Ectodermal cell (in vitro differentiated cells): ENCODE data around the gene RNF11.

ENCODE experiments used
- H3K27ac ChIP-seq: 2 replicates; pipeline ENCODE4 v1.7.0; 2013; ENCODE audit warnings: mild to moderate bottlenecking, low read depth, low read length; ENCODE audit not compliant: insufficient read depth, poor library complexity, severe bottlenecking
- H3K27me3 ChIP-seq: 2 replicates; pipeline ENCODE4 v1.7.0; 2013; ENCODE audit warnings: mild to moderate bottlenecking, low read length; ENCODE audit not compliant: insufficient read depth, control insufficient read depth, poor library complexity, severe bottlenecking
- H3K36me3 ChIP-seq: one replicate; pipeline ENCODE4 v1.7.0; 2013; ENCODE audit warnings: low read length; ENCODE audit not compliant: control insufficient read depth, insufficient read depth
- H3K4me1 ChIP-seq: one replicate; pipeline ENCODE4 v1.7.0; 2013; ENCODE audit warnings: low read length; ENCODE audit not compliant: control insufficient read depth, insufficient read depth
- H3K4me3 ChIP-seq: 2 replicates; pipeline ENCODE4 v1.7.0; 2013; ENCODE audit warnings: low read depth, low read length, control low read depth; ENCODE audit not compliant: insufficient read depth
- H3K9me3 ChIP-seq: 2 replicates; pipeline ENCODE4 v1.7.0; 2013; ENCODE audit warnings: mild to moderate bottlenecking, low read length, moderate library complexity; ENCODE audit not compliant: control insufficient read depth
- WGBS, 2 experiments: methylation state at CpG; one replicate each; pipeline ENCODE4 v1.1.7; 2013; ENCODE audit warnings: missing lambda C conversion rate in 2 of 2; 5-methylcytosine and 5-hydroxymethylcytosine counted together

RNF11 gene

DNA sequence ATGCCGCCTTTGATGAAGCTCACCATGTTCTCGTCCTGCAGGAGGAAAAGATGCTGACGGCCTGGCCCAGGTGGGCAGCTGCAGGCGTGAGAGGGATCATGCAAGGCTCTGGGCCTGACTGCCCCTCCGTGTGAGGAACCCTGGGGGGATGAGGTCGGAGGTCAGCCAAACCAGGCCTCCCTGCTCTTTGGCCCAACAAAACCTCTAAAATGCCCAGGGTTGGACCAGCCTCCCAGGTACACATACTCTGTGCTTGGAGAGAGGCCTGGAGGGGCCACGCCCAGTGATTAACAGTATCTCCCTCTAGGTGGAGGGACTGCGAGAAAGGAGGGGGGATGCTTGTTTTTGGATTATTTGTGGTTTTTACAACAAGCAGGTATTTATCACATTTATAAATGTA, 73.2 kb downstream of the RNF11 start:
- Histone ChIP-seq H3K4me1 (no peaks in the 10 kb centered on the region), H3K27ac (no peak overlapping the region), H3K27me3 (no peaks in the 10 kb centered on the region), H3K9me3 (no peaks in the 10 kb centered on the region), H3K4me3 (no peak overlapping the region), H3K36me3 (no peaks in the 10 kb centered on the region)
- 83 to 84% methylated on average over 7 to 8 of the region's 8 CpGs for WGBS, 2 experiments

DNA sequence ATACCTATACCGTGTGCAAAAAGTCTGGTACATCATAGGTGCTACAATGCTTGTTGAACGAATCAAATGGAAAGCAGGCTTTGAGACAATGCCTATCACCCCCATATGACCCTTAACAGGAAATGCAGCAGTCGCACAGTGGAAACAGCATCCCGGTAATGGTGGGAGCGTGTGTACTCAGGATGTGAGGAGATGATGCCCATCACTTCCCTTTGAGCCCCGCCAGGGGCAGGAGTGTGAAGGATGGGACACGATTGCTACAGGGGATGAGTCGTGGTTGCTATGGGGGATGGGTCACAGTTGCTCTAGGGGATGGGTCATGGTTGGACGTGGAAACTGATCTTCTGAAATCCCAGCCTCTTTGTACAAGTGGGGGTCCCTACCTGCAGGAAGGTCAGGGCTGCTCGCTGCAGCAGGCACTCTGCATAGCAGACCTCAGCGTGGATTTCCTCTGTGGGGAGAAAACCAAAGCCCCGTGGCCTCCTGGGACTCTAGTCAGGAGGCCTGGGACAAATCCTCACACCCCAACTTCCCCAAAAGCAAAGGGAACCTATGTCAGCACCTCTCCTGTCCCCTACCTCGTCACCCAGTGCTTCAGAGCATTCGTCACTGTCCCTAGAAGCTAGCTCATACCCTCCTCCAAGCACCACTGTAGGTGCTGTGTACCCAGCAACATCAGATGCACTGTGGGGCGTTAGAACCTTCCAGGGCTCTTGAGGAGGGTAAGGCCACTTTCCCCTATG, 75.0 kb downstream of the RNF11 start:
- no peaks in the 10 kb centered on the region for H3K9me3 ChIP-seq

DNA sequence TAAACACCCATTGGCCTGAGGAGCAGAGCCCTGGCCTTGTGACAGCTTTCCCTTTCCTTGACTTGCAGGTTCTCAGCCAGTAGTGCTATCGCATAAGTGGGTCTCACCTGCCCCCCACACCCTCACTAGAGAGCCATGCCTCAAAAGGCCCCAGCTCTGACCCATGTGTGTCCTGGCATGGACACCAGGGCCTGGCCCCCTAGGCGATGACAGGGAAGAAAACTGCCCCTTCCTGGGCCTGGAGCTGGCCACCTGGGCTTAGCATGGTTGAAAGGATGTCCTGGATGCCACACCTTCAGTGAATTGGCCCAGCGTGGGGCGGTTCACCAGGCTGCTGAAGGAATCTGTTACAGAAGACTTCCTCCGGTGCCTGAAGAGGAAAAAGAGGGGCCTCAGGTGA, 75.8 kb downstream of the RNF11 start:
- Histone ChIP-seq H3K36me3 (no peaks in the 10 kb centered on the region), H3K27ac (no peak overlapping the region), H3K4me3 (no peak overlapping the region), H3K27me3 (no peaks in the 10 kb centered on the region), H3K4me1 (no peaks in the 10 kb centered on the region), H3K9me3 (no peaks in the 10 kb centered on the region)
- 88 to 90% methylated on average over 5 of the region's 5 CpGs for WGBS, 2 experiments

More for the DNA sequence above, 75.0 kb downstream of the RNF11 start:
- 88 to 90% methylated on average over 15 of the region's 15 CpGs for WGBS, 2 experiments
- H3K27me3 ChIP-seq = no peaks in the 10 kb centered on the region
- no peaks in the 10 kb centered on the region for H3K36me3 ChIP-seq
- no peaks in the 10 kb centered on the region for H3K4me1 ChIP-seq
- no peak overlapping the region for H3K4me3 ChIP-seq
- no peak overlapping the region for H3K27ac ChIP-seq

DNA sequence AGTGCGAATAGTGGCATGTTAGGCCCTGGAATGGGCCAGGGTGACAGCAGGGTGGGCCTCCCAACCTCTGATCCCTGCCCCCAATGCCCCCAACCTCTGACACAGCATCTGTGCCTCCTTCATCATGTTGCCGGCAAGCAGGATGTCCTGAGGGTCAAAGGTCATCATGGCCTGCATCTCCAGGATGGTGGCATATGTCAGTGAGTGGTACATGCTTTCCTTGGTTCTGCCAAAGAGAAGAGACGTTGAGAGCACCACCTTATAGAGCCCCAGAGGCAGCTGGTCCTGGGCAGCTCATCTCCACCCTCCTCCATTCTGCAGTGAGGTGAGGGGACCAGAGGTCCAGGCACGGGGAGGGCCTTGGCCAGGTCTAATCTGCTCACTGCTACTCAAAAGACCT, 76.6 kb downstream of the RNF11 start:
- Histone ChIP-seq H3K27me3 (no peaks in the 10 kb centered on the region), H3K4me1 (peaks cover 2% of the 10 kb centered on the region)
- 91 to 94% methylated on average over 4 of the region's 4 CpGs for WGBS, 2 experiments

DNA sequence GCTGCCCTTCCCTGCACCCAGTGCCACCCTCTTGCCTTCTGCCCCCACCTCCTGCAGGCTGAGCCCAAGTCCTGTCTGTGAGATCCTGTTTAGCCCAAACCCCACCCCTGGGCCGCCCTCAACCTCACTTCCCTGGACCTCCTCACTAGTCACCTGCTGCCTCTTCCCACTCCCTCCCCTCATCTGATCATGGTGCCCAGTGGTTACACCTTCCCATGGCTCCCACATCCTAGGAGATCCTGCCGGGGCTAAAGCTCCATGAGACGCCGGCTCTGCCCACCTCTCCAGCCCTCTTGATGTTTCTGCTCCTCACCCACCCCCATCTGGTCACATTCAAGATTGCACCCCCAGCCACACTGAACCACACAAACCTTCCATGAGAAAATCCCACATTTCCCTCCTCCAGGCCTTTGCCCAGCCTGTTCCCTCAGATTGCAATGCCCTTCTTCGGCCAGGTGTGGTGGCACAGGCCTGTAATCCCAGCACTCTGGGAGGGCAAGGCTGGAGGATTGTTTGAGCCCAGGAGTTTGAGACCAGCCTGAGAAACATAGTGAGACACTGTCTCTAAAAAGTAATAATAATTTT, 77.3 kb downstream of the RNF11 start:
- H3K4me3 ChIP-seq = no peak overlapping the region
- H3K36me3 ChIP-seq = no peaks in the 10 kb centered on the region
- WGBS, 2 experiments = 88% methylated on average over 5 of the region's 5 CpGs
- H3K9me3 ChIP-seq = no peaks in the 10 kb centered on the region
- H3K4me1 ChIP-seq = peaks cover 3% of the 10 kb centered on the region
- no peaks in the 10 kb centered on the region for H3K27me3 ChIP-seq
- H3K27ac ChIP-seq = no peak overlapping the region

More for the DNA sequence above, 76.6 kb downstream of the RNF11 start:
- Histone ChIP-seq H3K9me3 (no peaks in the 10 kb centered on the region), H3K4me3 (no peak overlapping the region), H3K36me3 (no peaks in the 10 kb centered on the region), H3K27ac (no peak overlapping the region)

DNA sequence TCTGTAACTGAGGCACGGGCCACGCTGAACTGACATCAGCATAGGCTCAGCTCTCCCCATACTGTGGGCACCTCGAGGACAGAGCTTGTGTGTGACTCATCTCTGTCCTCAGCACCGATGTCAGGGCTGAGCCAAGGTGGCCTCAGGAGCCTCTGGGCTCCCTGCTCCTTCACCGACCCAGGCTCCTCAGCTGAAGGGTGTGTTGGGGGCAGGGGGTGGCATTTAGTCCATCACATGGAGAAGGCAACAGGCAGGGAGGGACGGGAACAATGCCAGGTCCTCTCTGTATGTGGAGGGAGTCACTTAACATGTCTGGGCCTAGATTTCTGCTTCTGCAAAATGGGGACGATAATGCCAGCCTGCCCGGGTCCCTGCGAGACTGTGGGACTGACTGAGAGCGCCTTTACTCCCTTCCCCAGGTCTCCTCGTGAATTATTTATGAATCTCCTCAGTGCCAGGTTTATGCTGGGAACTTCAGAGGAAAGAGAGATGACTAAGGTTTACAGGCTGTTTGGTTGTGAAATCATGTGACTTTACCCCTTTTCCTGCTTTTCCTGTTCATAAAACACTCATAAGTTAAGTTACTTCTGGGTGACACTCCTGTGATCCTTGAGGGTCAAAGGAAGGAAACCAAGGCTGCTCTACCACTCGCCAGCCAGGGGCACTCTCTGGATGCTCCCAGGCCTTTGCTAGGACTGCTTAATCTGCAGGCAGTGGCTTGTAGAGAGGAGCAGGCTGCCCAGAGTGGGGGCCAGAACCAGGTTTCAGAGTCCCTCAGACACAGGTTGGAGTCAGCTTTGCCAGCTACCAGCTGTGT, 78.1 kb downstream of the RNF11 start:
- Histone ChIP-seq H3K4me1 (peaks cover 3% of the 10 kb centered on the region), H3K4me3 (no peak overlapping the region), H3K36me3 (no peaks in the 10 kb centered on the region), H3K27me3 (no peaks in the 10 kb centered on the region), H3K27ac (no peak overlapping the region), H3K9me3 (no peaks in the 10 kb centered on the region)
- 89 to 90% methylated on average over 12 of the region's 12 CpGs for WGBS, 2 experiments

DNA sequence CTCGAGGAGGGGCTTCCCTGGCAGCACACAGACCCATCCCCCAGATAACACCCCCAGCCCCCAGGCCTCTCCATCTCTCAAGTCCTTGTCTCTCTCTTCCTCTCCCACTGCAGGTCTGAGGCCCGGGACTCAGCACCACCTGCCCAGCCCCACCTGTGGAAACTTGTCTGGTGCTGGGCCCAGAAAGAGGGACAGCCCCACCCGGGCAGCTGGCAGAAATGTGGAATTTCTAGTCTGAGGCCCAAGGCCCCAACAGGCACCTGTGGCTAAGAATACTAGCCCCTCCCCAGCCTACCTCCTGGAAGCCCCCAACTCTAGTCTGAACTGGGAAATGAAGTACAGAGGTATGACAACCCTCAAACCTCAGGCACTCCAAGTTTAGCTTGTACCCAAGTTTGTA, 78.9 kb downstream of the RNF11 start:
- 87 to 91% methylated on average over 3 of the region's 3 CpGs for WGBS, 2 experiments

DNA sequence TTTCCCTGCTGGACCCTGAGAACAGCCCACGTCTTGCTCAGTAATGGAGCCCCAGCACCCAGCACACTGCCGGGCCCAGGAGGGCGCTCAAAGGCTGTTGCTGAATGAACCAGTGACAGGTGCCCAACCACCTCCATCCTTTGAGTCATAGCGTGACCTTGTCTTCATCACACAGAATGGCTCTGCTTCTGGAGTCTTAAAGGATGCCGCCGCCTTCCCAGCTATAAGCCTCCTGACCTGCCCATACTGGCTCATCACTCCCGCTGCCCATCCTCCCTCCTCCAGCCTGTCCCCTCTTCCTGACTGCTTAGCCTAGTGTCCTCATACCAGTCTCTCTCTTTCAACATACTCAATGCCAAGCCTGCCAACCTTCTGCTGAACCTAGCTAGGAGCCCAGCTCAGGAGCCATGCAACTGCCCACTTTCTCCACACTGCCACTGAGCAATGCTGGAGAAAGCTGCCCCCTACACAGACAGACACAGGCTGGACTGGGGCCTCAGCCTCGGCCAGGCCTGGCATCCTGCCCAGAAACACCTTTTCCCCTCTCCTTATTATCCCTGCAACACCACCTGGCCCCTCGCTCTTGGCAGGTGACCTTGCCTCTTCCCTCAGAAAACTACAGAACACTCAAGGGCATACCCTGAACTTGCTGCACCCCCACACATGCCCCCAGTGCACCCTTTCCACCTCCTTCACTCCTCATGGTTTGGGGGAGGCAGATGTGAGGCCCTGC, 80.2 kb downstream of the RNF11 start:
- Histone ChIP-seq H3K27me3 (no peaks in the 10 kb centered on the region), H3K36me3 (no peaks in the 10 kb centered on the region), H3K27ac (no peak overlapping the region), H3K9me3 (no peaks in the 10 kb centered on the region), H3K4me1 (peaks cover 3% of the 10 kb centered on the region), H3K4me3 (no peak overlapping the region)
- WGBS, 2 experiments = 90 to 92% methylated on average over 9 of the region's 9 CpGs

More for the DNA sequence above, 78.9 kb downstream of the RNF11 start:
- Histone ChIP-seq H3K9me3 (no peaks in the 10 kb centered on the region), H3K36me3 (no peaks in the 10 kb centered on the region), H3K4me3 (no peak overlapping the region), H3K27me3 (no peaks in the 10 kb centered on the region), H3K27ac (no peak overlapping the region), H3K4me1 (peaks cover 3% of the 10 kb centered on the region)

DNA sequence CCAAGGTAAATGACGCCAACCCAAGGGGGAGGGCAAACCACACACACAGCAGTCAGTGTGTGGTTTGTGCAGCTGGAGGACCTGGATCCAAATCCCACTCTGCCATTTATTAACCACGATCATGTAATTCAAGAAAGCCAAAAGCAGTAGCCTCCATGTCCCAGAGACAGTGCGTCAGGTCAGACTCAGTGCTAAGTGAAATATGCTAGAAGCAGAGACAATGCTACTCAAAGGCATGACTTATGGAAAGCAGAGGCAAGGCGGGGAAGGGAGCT, 80.7 kb downstream of the RNF11 start:
- Histone ChIP-seq H3K27ac (no peak overlapping the region), H3K4me3 (no peak overlapping the region), H3K27me3 (no peaks in the 10 kb centered on the region), H3K36me3 (no peaks in the 10 kb centered on the region), H3K4me1 (peaks cover 3% of the 10 kb centered on the region), H3K9me3 (no peaks in the 10 kb centered on the region)
- WGBS, 2 experiments = 86 to 90% methylated on average over 4 of the region's 4 CpGs

DNA sequence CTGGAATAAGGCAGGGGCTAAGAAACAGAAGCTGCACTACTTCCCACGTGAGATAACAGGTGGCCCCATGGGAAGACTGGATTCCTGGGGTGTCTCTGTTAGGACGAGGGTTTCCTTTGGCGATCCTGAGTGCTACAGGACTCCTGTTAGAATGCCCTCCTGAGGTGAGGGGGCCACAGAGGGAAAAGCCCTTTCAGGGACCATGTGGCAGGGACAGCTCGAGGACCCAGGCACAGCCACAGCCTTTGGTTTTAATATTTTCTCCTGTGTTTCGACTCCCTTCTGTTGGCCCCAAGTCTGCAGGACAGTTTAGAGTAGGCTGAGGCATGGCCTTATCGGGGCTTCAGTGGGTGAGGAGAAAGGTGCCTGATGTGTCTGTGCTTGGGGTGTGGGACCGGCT, 81.7 kb downstream of the RNF11 start:
- 84 to 87% methylated on average over 7 of the region's 7 CpGs for WGBS, 2 experiments

More for the DNA sequence above, 81.7 kb downstream of the RNF11 start:
- peaks cover 3% of the 10 kb centered on the region for H3K4me1 ChIP-seq
- H3K4me3 ChIP-seq = no peak overlapping the region
- no peak overlapping the region for H3K27ac ChIP-seq
- H3K9me3 ChIP-seq = no peaks in the 10 kb centered on the region
- no peaks in the 10 kb centered on the region for H3K27me3 ChIP-seq
- H3K36me3 ChIP-seq = no peaks in the 10 kb centered on the region
